ENCODE results near the gene ABCA1.
"Not testable (repeated sequence)": the region's sequence is repeated elsewhere in the genome, so short reads cannot be mapped to it uniquely, and the experiment has no call there.

Gene ABCA1

GRCh38 chr9:104868303-104868686 is 59.7 kb downstream of the ABCA1 start:
- no peak for DNase-seq

DNA sequence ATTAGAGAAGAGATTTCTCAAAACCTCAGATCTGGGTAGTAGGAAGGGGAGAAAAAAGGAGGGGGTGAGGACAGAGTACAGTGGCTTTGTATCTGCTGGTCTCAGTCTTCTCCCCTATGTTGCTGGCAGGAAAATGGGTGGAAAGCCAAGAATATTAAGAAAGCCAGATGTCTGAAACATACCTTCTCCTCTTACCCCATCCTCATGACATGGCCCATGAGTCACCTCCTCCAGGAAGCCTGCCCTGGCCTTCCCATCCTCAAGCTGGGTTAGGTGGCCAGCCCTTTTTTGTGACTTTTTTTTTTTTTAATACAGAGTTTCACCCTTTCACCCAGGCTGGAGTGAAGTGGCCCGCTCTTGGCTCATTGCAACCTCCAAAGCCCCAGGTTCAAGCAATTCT is 61.8 kb downstream of the ABCA1 start:
- no peak for DNase-seq

GRCh38 chr9:104864675-104865104 is 63.3 kb downstream of the ABCA1 start:
- DNase-seq, result no peak

- DNase-seq, result peak; percentile 38
Measured at GRCh38 chr9:104863180-104863883, 64.6 kb downstream of the ABCA1 start.

GRCh38 chr9:104861397-104861796 is 66.6 kb downstream of the ABCA1 start:
- DNase-seq, result no peak

- no peak for DNase-seq
Measured at GRCh38 chr9:104860263-104860662, 67.7 kb downstream of the ABCA1 start.

GRCh38 chr9:104858846-104859245 is 69.1 kb downstream of the ABCA1 start:
- DNase-seq, result no peak

GRCh38 chr9:104858271-104858670 is 69.7 kb downstream of the ABCA1 start:
- DNase-seq, result no peak

GRCh38 chr9:104856413-104856941 is 71.5 kb downstream of the ABCA1 start:
- no peak for DNase-seq

GRCh38 chr9:104855807-104856206 is 72.1 kb downstream of the ABCA1 start:
- no peak for DNase-seq

- DNase-seq, result not testable (repeated sequence)
Measured at GRCh38 chr9:104855258-104855657, 72.7 kb downstream of the ABCA1 start.

- DNase-seq, result no peak
Measured at GRCh38 chr9:104854613-104855012, 73.3 kb downstream of the ABCA1 start.

DNA sequence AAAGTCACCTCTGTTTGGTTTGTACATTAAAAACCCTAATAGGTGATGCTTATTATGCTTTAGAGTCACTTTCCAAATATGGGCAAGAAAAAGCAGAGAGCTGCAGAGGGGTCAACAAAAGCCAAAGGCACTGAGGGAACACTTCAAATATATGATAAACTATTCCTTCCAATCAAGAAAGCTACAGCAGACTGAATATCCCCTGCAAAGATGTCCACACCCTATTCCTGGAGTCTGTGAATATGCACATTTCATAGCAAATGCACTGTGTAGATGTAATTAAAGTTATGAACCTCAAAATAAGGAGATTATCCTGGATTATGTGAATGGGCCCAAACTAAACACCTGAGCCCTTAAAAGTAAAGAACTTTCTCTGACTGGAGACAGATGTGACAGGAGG is 74.3 kb downstream of the ABCA1 start:
- no peak for DNase-seq

DNA sequence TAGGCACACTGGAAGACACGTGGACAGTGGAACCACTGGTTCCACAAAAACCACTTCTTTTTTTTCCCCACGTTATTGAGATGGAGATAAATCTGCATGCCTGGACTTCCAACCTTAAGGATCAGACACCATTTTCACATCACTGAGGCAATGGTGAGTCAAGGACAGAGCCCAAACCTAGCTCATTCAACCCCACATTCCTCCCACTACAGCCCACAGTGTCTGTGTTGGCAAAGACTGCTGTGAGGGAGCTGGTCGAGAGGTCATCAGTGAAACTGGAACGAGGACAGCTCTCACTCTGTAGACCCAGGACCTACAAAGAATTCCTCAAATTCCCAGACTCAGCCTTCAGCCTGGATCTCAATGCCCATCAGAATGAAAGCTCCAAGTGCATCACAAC is 74.8 kb downstream of the ABCA1 start:
- no peak for DNase-seq

GRCh38 chr9:104851546-104851920 is 76.4 kb downstream of the ABCA1 start:
- DNase-seq, result no peak

DNA sequence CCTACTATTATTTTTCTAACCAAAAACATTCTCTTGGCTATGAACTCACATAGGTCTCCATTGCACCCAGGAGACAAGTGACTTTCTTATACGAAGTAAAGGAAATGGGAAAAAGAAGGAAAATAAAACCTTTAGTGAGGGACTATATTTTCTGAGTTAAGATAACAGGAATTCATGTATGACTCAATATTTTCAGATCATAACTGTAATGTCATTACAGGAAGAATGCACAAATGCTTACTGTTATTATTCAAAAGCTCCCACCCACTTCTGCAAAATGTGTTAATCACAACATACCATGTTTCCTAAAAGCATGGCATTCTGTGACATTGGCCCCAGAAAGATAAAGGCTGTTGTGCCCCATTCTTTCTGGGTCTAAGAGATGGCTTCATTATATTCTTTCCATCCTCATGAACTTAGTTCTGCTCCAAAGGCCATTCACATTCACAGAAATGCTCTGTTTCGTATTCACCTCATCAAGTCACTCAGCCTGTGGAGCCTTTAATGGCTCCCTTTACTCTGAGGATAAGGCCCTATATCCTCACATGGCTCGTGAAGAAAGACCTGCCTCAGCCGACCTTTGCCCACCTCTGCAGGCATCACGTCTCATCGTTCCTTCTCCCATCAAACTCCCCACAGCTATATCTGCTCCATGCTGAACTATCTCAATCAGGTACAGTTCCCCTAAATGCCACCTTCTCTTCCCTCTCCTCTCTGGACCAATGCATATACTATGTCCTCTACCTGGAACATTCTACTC is 77.0 kb downstream of the ABCA1 start:
- DNase-seq, result no peak

DNA sequence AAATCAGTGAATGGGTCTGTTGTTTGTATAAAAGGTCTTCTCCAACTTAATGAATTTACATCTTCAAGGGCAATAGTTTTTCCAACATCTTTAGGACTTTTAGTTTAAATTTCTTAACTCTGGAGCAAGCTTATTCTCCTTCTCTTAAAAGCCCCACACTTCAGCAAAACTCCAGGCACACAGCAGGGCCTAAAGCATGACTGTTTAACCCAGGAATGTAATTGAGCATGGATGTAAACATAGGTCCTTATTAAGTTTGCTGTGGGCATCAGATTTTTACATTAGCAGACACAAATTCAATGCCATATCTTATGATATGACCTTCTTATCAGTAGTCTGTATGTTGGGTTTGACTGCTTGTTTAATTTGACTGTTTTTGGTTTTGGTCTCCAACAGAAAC is 78.9 kb downstream of the ABCA1 start:
- no peak for DNase-seq

DNA sequence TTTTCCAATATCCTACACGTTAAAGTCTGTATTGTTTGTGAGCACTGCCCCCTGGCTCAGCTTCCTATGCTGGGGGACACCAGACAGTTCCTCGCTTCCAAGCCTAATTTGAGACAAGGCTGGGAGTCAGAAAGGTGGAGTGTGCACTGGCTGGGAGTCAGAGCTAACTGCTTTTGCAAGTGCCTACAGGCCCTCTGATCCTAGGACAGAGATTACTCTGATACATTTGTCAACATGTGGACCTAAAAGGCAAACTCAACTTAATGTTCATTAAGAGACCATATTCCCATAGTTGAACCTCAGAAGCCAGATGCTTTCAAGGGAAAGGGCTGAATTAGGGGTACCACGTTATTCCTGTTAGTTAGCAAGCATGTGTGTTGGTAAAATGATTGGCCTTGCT is 83.2 kb downstream of the ABCA1 start:
- no peak for DNase-seq

- DNase-seq, result no peak
Measured at GRCh38 chr9:104843644-104844240, 84.2 kb downstream of the ABCA1 start.

GRCh38 chr9:104842698-104843097 is 85.3 kb downstream of the ABCA1 start:
- DNase-seq, result no peak

GRCh38 chr9:104841601-104842141 is 86.3 kb downstream of the ABCA1 start:
- no peak for DNase-seq

- DNase-seq, result no peak
Measured at GRCh38 chr9:104838958-104839357, 89.0 kb downstream of the ABCA1 start.

DNA sequence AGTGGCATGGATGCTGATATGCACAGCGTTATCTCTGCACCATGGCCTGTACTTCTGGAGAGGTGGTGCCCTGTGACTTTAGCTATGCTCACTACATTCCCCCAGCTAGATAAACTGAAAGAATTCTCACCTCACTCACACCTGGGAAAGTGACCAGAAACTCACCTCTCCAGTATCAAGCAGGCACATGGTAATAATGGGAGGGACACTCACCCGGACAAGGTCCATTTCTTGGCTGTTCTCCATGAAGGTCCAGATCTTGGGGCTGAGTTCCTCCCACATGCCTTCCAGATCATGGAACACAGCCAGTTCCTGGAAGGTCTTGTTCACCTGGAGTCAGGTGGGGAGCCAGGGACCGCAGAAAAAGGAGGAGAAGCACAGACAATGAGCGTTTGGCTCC is 91.2 kb downstream of the ABCA1 start:
- no peak for DNase-seq

DNA sequence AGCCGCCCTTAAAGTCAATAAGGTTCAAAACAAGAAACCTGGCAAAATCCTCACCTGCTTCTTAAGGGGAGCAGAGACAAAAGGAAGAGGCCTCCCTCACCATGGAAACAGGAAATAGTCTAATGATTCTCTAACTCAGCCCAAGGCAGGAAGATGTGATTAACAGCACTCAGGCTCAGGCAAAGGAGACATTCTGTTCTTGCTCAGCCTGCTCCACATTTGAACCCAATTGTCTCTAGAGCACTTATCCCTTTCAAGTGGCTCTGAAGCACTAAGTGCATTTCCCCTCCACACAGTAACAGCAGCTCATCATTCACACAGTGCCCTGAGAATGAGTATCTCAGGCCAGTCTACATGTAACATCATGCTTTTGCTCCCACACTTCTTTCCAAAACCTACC is 91.7 kb downstream of the ABCA1 start:
- no peak for DNase-seq

Measured in activated CD4-positive, alpha-beta T cell treated with anti-CD3 and anti-CD28 coated beads, Interleukin-2, amount 50 U/mL, for 1 hour (primary cell).